Measurements from ENCODE around the gene TMEM106C.

The TMEM106C gene

DNA sequence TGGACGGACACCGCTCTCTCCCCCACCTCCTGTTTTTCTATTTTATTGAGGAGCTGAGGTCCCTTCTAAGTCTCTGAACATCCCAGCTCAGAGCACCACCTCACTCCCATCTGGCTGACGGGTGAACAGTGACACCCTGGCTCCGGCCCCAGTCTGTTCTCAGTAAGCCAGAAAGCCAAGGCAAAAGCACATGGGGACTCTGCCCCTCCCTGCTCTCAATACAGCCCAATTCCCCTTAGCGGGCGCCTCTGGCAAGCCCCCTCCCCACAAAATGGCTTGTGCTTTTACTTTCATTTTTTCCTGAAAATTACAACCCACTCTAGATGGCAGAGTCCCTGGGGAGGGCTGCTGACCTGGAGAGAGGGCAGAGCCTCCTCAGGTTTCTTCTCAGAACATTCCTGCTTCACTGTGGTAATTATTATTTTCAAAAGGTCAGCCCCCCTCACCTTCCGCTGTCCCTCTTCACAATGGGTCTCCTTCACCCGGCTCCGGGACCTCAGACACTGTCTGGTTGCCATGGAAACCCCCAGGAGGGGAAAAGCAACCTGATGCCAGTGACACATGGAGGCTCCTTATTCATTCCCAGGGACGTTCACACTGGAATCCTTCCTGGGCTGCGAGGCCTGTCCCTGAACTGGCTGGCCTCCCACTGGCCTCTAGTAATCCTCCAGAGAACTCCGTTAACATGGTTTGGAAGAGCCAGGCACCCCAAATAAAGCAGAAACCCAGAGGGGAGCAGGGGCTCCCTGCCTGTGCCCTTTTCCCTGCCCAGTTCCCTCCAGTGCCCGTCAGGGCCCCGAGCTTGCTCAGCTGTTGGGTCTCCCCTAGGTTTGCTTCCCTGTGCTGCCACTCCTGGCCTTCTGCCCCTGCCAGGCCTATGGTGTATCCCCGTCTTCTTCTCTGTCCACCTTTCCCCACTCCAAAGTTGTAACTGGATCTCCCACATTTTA lies 25.0 kb downstream of the TMEM106C start:
- H3K4me3 ChIP-seq (ENCODE audit: low read depth, low read length) = no peak overlapping the region
- TF ChIP-seq CTCF (IDR thresholded peaks at IDR 0.05; ENCODE audit: borderline replicate concordance, insufficient read depth, low read depth, low read length) = no peak

DNA sequence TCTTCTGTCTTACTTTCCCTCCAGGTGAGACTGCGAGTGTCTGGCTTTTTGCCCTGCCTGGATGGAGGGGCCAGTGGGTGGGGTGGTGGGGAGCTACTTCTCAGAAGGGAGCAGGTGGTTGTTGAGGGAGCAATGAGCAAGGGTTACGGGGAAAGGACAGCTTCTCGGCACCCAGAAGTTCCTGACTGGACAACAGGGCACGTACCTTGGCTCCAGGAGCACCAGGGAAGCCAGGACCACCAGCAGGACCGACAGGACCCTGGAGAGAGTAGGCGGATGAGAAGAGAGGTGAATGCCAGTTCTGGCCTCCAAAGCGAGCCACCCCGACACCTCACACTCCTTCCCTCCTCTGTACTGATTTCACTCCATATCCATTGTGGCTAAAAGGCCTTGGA lies 25.6 kb downstream of the TMEM106C start:
- TF ChIP-seq CTCF (IDR thresholded peaks at IDR 0.05; ENCODE audit: borderline replicate concordance, insufficient read depth, low read depth, low read length) = no peak

GRCh38 chr12:47989666-47990065 lies 26.3 kb downstream of the TMEM106C start:
- no peak overlapping the region for H3K4me3 ChIP-seq (ENCODE audit: low read depth, low read length)
- TF ChIP-seq CTCF (IDR thresholded peaks at IDR 0.05; ENCODE audit: borderline replicate concordance, insufficient read depth, low read depth, low read length) = no peak

More for the DNA sequence above, 25.6 kb downstream of the TMEM106C start:
- H3K4me3 ChIP-seq (ENCODE audit: low read depth, low read length) = no peak overlapping the region

DNA sequence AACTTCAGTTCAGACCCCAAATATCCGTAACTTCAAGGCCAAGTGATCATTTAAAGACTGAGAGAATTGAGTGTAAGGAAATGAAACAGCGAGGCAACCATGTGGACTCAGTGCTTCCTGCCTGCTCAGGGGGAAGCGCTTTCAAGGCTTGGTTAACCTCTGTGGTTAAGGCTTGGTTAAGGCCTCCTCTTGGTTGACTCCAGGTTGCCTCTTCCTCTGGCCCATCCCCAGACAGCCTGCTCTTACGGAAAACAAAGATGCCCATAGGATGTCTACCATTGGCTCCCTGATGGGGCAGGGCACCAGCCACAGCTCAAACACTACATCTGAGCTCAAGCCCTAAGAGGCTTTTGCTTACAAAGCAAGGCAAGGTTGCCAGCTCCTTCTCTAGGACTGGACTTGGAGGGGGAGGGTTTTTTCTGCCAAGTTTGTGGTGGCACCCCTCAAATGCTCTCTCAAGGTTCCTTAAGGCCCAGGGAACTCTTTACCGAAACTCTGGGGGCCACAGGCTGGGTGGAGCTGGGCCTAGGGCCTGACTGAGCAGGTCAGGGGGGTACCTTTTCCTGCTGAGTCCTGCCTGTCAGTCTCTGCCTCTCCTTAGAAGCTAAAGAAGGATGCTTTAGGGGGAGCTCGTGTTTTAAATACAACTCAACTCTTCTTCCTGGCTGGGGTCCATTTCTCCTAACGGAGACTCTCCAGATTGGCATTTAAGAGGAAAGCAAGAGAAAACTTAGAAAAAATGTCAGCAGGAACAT lies 27.1 kb downstream of the TMEM106C start:
- TF ChIP-seq CTCF (IDR thresholded peaks at IDR 0.05; ENCODE audit: borderline replicate concordance, insufficient read depth, low read depth, low read length) = no peak
- H3K4me3 ChIP-seq (ENCODE audit: low read depth, low read length) = no peak overlapping the region

DNA sequence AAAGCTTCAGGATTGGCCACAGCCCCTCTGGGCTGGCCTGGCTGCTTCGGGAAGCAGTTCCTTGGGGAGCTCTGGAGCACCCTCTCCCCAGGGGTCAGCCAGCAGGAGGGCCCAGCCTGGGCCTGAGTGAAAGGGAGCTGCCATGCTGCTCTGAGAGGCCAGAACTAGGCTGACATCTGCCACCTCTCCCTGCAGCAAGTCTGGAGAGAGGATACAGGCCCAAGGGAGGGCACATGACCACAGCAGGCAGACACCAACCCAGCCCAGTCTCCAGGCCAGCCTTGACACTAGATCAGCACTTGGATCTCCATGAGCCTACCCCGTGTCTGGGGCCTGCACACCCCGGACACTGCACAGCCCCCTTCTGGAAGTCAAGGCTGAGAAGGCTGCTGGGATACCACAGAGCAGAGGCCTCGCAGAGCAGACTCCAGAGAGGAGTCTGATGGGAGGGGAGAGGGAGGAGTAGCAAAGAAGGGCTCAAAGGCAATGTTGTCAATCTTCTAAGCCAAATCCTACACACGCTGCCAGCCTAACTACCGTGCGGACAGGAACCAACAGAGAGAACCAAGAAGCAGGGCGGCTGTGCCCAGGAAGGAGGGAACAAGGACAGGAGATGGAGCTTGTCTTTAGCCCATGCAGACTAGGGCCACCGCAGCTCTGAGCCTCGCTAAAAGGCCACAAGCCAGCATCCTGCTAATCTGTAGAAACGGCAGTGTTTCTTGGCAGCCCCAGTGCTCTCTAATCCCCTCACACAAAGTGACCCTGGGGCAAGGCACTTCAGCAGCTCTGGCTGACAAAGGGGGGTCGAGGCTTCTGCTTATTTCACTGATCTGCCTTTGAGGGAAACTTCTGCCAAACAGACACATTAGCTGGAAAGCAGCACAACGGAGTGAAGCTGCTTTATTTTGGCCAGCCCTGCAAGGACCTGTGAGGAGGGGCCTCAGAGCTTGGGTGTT lies 28.0 kb downstream of the TMEM106C start:
- no peak overlapping the region for H3K4me3 ChIP-seq (ENCODE audit: low read depth, low read length)
- TF ChIP-seq CTCF (IDR thresholded peaks at IDR 0.05; ENCODE audit: borderline replicate concordance, insufficient read depth, low read depth, low read length) = no peak

- TF ChIP-seq CTCF (IDR thresholded peaks at IDR 0.05; ENCODE audit: borderline replicate concordance, insufficient read depth, low read depth, low read length) = no peak
These were observed 29.4 kb downstream of the TMEM106C start for GRCh38 chr12:47992776-47993175.

More at GRCh38 chr12:47992776-47993175, 29.4 kb downstream of the TMEM106C start:
- no peak overlapping the region for H3K4me3 ChIP-seq (ENCODE audit: low read depth, low read length)

Data from GM12875 (cell line).